Gastrocnemius medialis (tissue), 4 donors: ENCODE results near the gene UBL5. TPM values are rescaled to one million over a fixed set of nuclear protein-coding genes. Genes with fewer than 3 reads are reported as not detected.

Experiments used
- ATAC-seq, 2 donors: fragments of 150-250 bp; one replicate each; pipeline ENCODE4 v1.9.1; 2016
- DNase-seq, 2 donors: peaks; one replicate each; pipeline ENCODE4 v3.0.0-alpha.2; 2019
- H3K27ac ChIP-seq, 4 donors: fragments of 200-600 bp; sonication (generic); 1 replicate in 1 of 4; 2 replicates in 3 of 4; pipeline ENCODE4 v1.5.1; 2016 to 2018; ENCODE audit warnings: mild to moderate bottlenecking in 2 of 4, moderate library complexity in 1 of 4
- H3K27me3 ChIP-seq, 3 donors: fragments of 200-600 bp; sonication (generic) in 2 of 3; 1 replicate in 1 of 3; 2 replicates in 2 of 3; pipeline versions ENCODE4 v1.5.1 to v1.6.0; 2016 to 2019; ENCODE audit warnings: mild to moderate bottlenecking in 1 of 3, moderate library complexity in 1 of 3
- H3K36me3 ChIP-seq, 2 donors: fragments of 200-600 bp; sonication (generic) in 1 of 2; one replicate each; pipeline ENCODE4 v1.5.1; 2017 to 2018
- H3K4me1 ChIP-seq, 2 donors: fragments of 200-600 bp; sonication (generic) in 1 of 2; one replicate each; pipeline ENCODE4 v1.5.1; 2016 to 2017; ENCODE audit warnings: mild to moderate bottlenecking in 2 of 2
- H3K4me3 ChIP-seq, 4 donors: fragments of 200-600 bp; sonication (generic) in 3 of 4; 1 replicate in 1 of 4; 2 replicates in 3 of 4; pipeline ENCODE4 v1.5.1; 2016 to 2019; ENCODE audit warnings: mild to moderate bottlenecking in 2 of 4
- H3K9me3 ChIP-seq, 3 donors: fragments of 200-600 bp; sonication (generic) in 2 of 3; 1 replicate in 1 of 3; 2 replicates in 2 of 3; pipeline ENCODE4 v1.5.1; 2016 to 2019
- CTCF ChIP-seq, 5 experiments: fragments of 450-650 bp in 3 of 5; fragments of 200-600 bp in 2 of 5; sonication (generic) in 2 of 5; IDR thresholded peaks in 4 of 5; conservative IDR thresholded peaks in 1 of 5; 1 replicate in 4 of 5; 2 replicates in 1 of 5; pipeline ENCODE4 v1.5.1; 2016 to 2019; ENCODE audit warnings: antibody characterized with exemption in 5 of 5, mild to moderate bottlenecking in 3 of 5, moderate library complexity in 3 of 5
- POLR2A ChIP-seq, 2 donors: fragments of 450-650 bp; IDR thresholded peaks; one replicate each; pipeline ENCODE4 v1.6.1; 2017; ENCODE audit warnings: antibody characterized with exemption in 2 of 2, mild to moderate bottlenecking in 2 of 2, moderate library complexity in 2 of 2
- in situ Hi-C, 4 donors: fragments of 200-750 bp; cut with MboI; loops; one replicate each; pipeline versions ENCODE4 v1.15.0 to v1.8.0; 2017; ENCODE audit warnings: low sequenced_read_pairs in 4 of 4
- intact Hi-C: fragments of 100-400 bp; cut with DNase I; formaldehyde crosslinking; loops from one replicate; pipeline ENCODE4 v1.15.1; 2023; ENCODE audit warnings: low total_unique reads
- total RNA-seq, 4 donors: library from RNA; depleted of rRNA; stranded (reverse); fragments of >200 nt; gene quantifications; one replicate each; pipeline versions ENCODE4 v1.1.0 to v1.2.3, GENCODE V29; 2016

UBL5 gene
- total RNA-seq, 4 donors from 2014 or later: 388 to 612 (median 544) TPM

- no peak for DNase-seq
- Histone ChIP-seq H3K4me1 (no peaks in the 10 kb centered on the region), H3K9me3 (no peaks in the 10 kb centered on the region), H3K4me3 (no peak overlapping the region), H3K27ac (no peak overlapping the region), H3K36me3 (no peaks in the 10 kb centered on the region), H3K27me3 (no peaks in the 10 kb centered on the region)
- TF ChIP-seq POLR2A (IDR thresholded peaks at IDR 0.05) (no peak), CTCF (IDR thresholded peaks at IDR 0.05 in 4 of 5, conservative IDR thresholded peaks at IDR 0.05 in 1 of 5) (no peak)
- ATAC-seq: no peak
- intact Hi-C loops (no loop called here), in situ Hi-C loops (no loop called here)
Measured at GRCh38 chr19:9868983-9869617, 41.4 kb downstream of the UBL5 start.

DNA sequence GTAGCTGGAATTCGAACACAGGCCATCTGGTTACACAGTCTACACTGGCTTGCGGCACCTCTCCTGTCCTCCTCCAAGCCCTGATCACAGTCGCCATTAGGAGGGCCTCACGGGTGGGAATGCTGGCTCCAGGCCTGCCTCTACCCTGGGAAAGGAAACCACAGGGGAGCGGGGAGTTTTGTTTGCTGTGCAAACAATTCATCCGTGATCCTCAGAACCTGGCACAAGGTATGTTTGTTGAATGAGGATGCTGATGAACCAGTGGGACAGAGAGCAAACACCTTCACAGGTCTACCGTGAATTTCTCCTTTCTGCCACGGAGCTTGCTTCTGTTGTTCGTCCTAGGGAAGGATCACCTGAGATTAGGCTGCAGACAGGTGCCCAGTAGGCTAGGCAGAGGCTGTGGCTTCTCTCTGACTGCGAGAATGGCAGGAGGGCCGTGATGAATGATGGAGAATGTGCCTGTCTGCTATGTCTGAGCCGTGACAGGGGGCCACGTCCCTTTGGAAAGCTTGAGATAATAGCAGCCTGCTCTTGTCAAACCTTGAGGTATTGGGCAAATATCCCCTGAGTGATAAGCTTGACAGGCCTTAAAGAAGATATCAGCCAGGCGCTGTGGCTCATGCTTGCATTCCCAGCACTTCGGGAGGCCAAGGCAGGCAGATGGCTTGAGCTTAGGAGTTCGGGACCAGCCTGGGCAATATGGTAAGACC, 44.1 kb downstream of the UBL5 start:
- intact Hi-C loops: no loop called here
- no peak for TF ChIP-seq POLR2A (IDR thresholded peaks at IDR 0.05)
- no peak for TF ChIP-seq CTCF (IDR thresholded peaks at IDR 0.05 in 4 of 5, conservative IDR thresholded peaks at IDR 0.05 in 1 of 5)
- DNase-seq (no peak), ATAC-seq (no peak)
- Histone ChIP-seq H3K27ac (no peak overlapping the region), H3K4me3 (no peak overlapping the region), H3K9me3 (no peaks in the 10 kb centered on the region), H3K27me3 (no peaks in the 10 kb centered on the region), H3K4me1 (no peaks in the 10 kb centered on the region), H3K36me3 (no peaks in the 10 kb centered on the region)
- in situ Hi-C loops: no loop called here

GRCh38 chr19:9872618-9873242, 45.0 kb downstream of the UBL5 start:
- intact Hi-C loops: no loop called here
- H3K4me3 ChIP-seq: no peak overlapping the region

GRCh38 chr19:9875031-9875627, 47.4 kb downstream of the UBL5 start:
- Histone ChIP-seq H3K36me3 (no peaks in the 10 kb centered on the region), H3K9me3 (no peaks in the 10 kb centered on the region), H3K27ac (no peak overlapping the region), H3K4me1 (no peaks in the 10 kb centered on the region), H3K4me3 (no peak overlapping the region), H3K27me3 (no peaks in the 10 kb centered on the region)
- in situ Hi-C loops (no loop called here), intact Hi-C loops (no loop called here)
- ATAC-seq (no peak), DNase-seq (no peak)
- TF ChIP-seq CTCF (IDR thresholded peaks at IDR 0.05 in 4 of 5, conservative IDR thresholded peaks at IDR 0.05 in 1 of 5): no peak
- no peak for TF ChIP-seq POLR2A (IDR thresholded peaks at IDR 0.05)

More at GRCh38 chr19:9872618-9873242, 45.0 kb downstream of the UBL5 start:
- Histone ChIP-seq H3K27ac (no peak overlapping the region), H3K9me3 (no peaks in the 10 kb centered on the region), H3K4me1 (no peaks in the 10 kb centered on the region), H3K27me3 (no peaks in the 10 kb centered on the region), H3K36me3 (no peaks in the 10 kb centered on the region)
- TF ChIP-seq POLR2A (IDR thresholded peaks at IDR 0.05) (no peak), CTCF (IDR thresholded peaks at IDR 0.05 in 4 of 5, conservative IDR thresholded peaks at IDR 0.05 in 1 of 5) (no peak)
- no peak for DNase-seq
- no peak for ATAC-seq
- in situ Hi-C loops: no loop called here
